ENCODE results near the gene NCKAP5.

NCKAP5 gene

GRCh38 chr2:133407341-133407740 is 160.9 kb downstream of the NCKAP5 start:
- TF ChIP-seq CTCF (IDR thresholded peaks at IDR 0.05; ENCODE audit: extremely low read depth, insufficient read depth, missing control alignments): no peak
- in situ Hi-C loops (cut with MboI; ENCODE audit: low pct_unique_long_range_greater_than_20kb, low sequenced_read_pairs, unreplicated experiment): no loop called here
- DNase-seq (ENCODE audit: low spot score): no peak

- no peak for DNase-seq (ENCODE audit: low spot score)
- in situ Hi-C loops (cut with MboI; ENCODE audit: low pct_unique_long_range_greater_than_20kb, low sequenced_read_pairs, unreplicated experiment): no loop called here
- no peak for TF ChIP-seq CTCF (IDR thresholded peaks at IDR 0.05; ENCODE audit: extremely low read depth, insufficient read depth, missing control alignments)
These were observed 163.0 kb downstream of the NCKAP5 start for GRCh38 chr2:133405252-133405651.

- no peak for TF ChIP-seq CTCF (IDR thresholded peaks at IDR 0.05; ENCODE audit: extremely low read depth, insufficient read depth, missing control alignments)
- DNase-seq (ENCODE audit: low spot score): no peak
- in situ Hi-C loops (cut with MboI; ENCODE audit: low pct_unique_long_range_greater_than_20kb, low sequenced_read_pairs, unreplicated experiment): no loop called here
These were observed 167.9 kb downstream of the NCKAP5 start for GRCh38 chr2:133400411-133400810.

- TF ChIP-seq CTCF (IDR thresholded peaks at IDR 0.05; ENCODE audit: extremely low read depth, insufficient read depth, missing control alignments): no peak
- DNase-seq (ENCODE audit: low spot score): no peak
- in situ Hi-C loops (cut with MboI; ENCODE audit: low pct_unique_long_range_greater_than_20kb, low sequenced_read_pairs, unreplicated experiment): no loop called here
These were observed 174.4 kb downstream of the NCKAP5 start for GRCh38 chr2:133393895-133394294.

- DNase-seq (ENCODE audit: low spot score): no peak
- no peak for TF ChIP-seq CTCF (IDR thresholded peaks at IDR 0.05; ENCODE audit: extremely low read depth, insufficient read depth, missing control alignments)
- in situ Hi-C loops (cut with MboI; ENCODE audit: low pct_unique_long_range_greater_than_20kb, low sequenced_read_pairs, unreplicated experiment): no loop called here
These were observed 178.1 kb downstream of the NCKAP5 start for GRCh38 chr2:133390156-133390555.

GRCh38 chr2:133389569-133389968 is 178.7 kb downstream of the NCKAP5 start:
- in situ Hi-C loops (cut with MboI; ENCODE audit: low pct_unique_long_range_greater_than_20kb, low sequenced_read_pairs, unreplicated experiment): no loop called here
- DNase-seq (ENCODE audit: low spot score): no peak
- TF ChIP-seq CTCF (IDR thresholded peaks at IDR 0.05; ENCODE audit: extremely low read depth, insufficient read depth, missing control alignments): no peak

- in situ Hi-C loops (cut with MboI; ENCODE audit: low pct_unique_long_range_greater_than_20kb, low sequenced_read_pairs, unreplicated experiment): no loop called here
- TF ChIP-seq CTCF (IDR thresholded peaks at IDR 0.05; ENCODE audit: extremely low read depth, insufficient read depth, missing control alignments): no peak
These were observed 185.7 kb downstream of the NCKAP5 start for GRCh38 chr2:133382566-133382965.

More at GRCh38 chr2:133382566-133382965, 185.7 kb downstream of the NCKAP5 start:
- no peak for DNase-seq (ENCODE audit: low spot score)
